Prostate gland (tissue), 2 donors: ENCODE measurements around the gene BPIFB2. TPM values are rescaled to one million over a fixed set of nuclear protein-coding genes. Genes with fewer than 3 reads are reported as not detected.

Experiments used
- DNase-seq: peaks from one replicate; pipeline ENCODE4 v3.0.0-alpha.2; 2019; ENCODE audit warnings: low spot score
- H3K27ac ChIP-seq, 2 donors: fragments of 200-600 bp; sonication (generic); 2 replicates each; pipeline ENCODE4 v1.5.1; 2017 to 2019
- H3K27me3 ChIP-seq: fragments of 200-600 bp; sonication (generic); replicated peaks from 2 replicates; pipeline ENCODE4 v1.5.1; 2019; ENCODE audit not compliant: insufficient read depth
- H3K36me3 ChIP-seq, 2 donors: fragments of 200-600 bp; sonication (generic); 1 replicate in 1 of 2; 2 replicates in 1 of 2; pipeline versions ENCODE4 v1.5.1 to v1.8.1; 2017 to 2019
- H3K4me1 ChIP-seq: fragments of 200-600 bp; sonication (generic); replicated peaks from 2 replicates; pipeline ENCODE4 v1.5.1; 2019
- H3K4me3 ChIP-seq, 2 donors: fragments of 200-600 bp; sonication (generic); 2 replicates each; pipeline ENCODE4 v1.5.1; 2017 to 2019
- H3K9me3 ChIP-seq: fragments of 200-600 bp; sonication (generic); 2 replicates; pipeline ENCODE4 v1.5.1; 2017
- CTCF ChIP-seq, 4 experiments: fragments of 200-600 bp in 2 of 4; fragments of 450-650 bp in 2 of 4; sonication (generic) in 2 of 4; IDR thresholded peaks; 1 replicate in 3 of 4; 2 replicates in 1 of 4; pipeline ENCODE4 v1.5.1; 2016 to 2019; ENCODE audit warnings: antibody characterized with exemption in 4 of 4, mild to moderate bottlenecking in 2 of 4, moderate library complexity in 2 of 4
- POLR2A ChIP-seq: fragments of 450-650 bp; IDR thresholded peaks from one replicate; pipeline ENCODE4 v1.6.1; 2016; ENCODE audit warnings: antibody characterized with exemption, mild to moderate bottlenecking
- POLR2AphosphoS5 ChIP-seq: sonication (generic); formaldehyde crosslinking; IDR thresholded peaks from one replicate; pipeline ENCODE4 v1.6.1; 2017; ENCODE audit warnings: antibody characterized with exemption
- WGBS: methylation state at CpG from one replicate; pipeline ENCODE4 v1.1.5; 2018; 5-methylcytosine and 5-hydroxymethylcytosine counted together
- intact Hi-C: fragments of 100-400 bp; cut with DNase I; formaldehyde crosslinking; loops from one replicate; pipeline ENCODE4 v1.14.2; 2022
- total RNA-seq, 2 donors: library from RNA; depleted of rRNA; stranded (reverse); fragments of >200 nt; gene quantifications; one replicate each; pipeline ENCODE4 v1.1.0, GENCODE V29; 2016

BPIFB2 gene
- total RNA-seq, 2 donors from 2014 or later, result 5.1 TPM; not detected in 1

GRCh38 chr20:33015700-33016580 is 8.4 kb downstream of the BPIFB2 start:
- TF ChIP-seq POLR2AphosphoS5 (no peak), POLR2A (no peak), CTCF (IDR thresholded peaks at IDR 0.05) (no peak)
- H3K4me3 ChIP-seq, result no peak overlapping the region
- H3K36me3 ChIP-seq, result no peaks in the 10 kb centered on the region
- no peak overlapping the region for H3K27ac ChIP-seq
- H3K27me3 ChIP-seq, result no peaks in the 10 kb centered on the region
- no peaks in the 10 kb centered on the region for H3K4me1 ChIP-seq
- intact Hi-C loops, result no loop called here
- no peak for DNase-seq
- WGBS, result 74% methylated on average over 15 of the region's 15 CpGs
- no peaks in the 10 kb centered on the region for H3K9me3 ChIP-seq

- intact Hi-C loops, result no loop called here
- no peaks in the 10 kb centered on the region for H3K36me3 ChIP-seq
- TF ChIP-seq POLR2A (no peak), POLR2AphosphoS5 (no peak), CTCF (IDR thresholded peaks at IDR 0.05) (no peak)
- no peak overlapping the region for H3K4me3 ChIP-seq
- no peak for DNase-seq
- no peaks in the 10 kb centered on the region for H3K4me1 ChIP-seq
- H3K27me3 ChIP-seq, result no peaks in the 10 kb centered on the region
- no peak overlapping the region for H3K27ac ChIP-seq
- 83% methylated on average over 7 of the region's 7 CpGs for WGBS
- no peaks in the 10 kb centered on the region for H3K9me3 ChIP-seq
These were observed 9.1 kb downstream of the BPIFB2 start for GRCh38 chr20:33016581-33017109.

- intact Hi-C loops, result no loop called here
- 92% methylated on average over 7 of the region's 7 CpGs for WGBS
- Histone ChIP-seq H3K27me3 (no peaks in the 10 kb centered on the region), H3K9me3 (no peaks in the 10 kb centered on the region), H3K4me1 (no peaks in the 10 kb centered on the region), H3K4me3 (no peak overlapping the region), H3K36me3 (no peaks in the 10 kb centered on the region), H3K27ac (no peak overlapping the region)
- no peak for DNase-seq
- TF ChIP-seq POLR2A (no peak), POLR2AphosphoS5 (no peak), CTCF (IDR thresholded peaks at IDR 0.05) (no peak)
These were observed 10.0 kb downstream of the BPIFB2 start for GRCh38 chr20:33017542-33017941.

DNA sequence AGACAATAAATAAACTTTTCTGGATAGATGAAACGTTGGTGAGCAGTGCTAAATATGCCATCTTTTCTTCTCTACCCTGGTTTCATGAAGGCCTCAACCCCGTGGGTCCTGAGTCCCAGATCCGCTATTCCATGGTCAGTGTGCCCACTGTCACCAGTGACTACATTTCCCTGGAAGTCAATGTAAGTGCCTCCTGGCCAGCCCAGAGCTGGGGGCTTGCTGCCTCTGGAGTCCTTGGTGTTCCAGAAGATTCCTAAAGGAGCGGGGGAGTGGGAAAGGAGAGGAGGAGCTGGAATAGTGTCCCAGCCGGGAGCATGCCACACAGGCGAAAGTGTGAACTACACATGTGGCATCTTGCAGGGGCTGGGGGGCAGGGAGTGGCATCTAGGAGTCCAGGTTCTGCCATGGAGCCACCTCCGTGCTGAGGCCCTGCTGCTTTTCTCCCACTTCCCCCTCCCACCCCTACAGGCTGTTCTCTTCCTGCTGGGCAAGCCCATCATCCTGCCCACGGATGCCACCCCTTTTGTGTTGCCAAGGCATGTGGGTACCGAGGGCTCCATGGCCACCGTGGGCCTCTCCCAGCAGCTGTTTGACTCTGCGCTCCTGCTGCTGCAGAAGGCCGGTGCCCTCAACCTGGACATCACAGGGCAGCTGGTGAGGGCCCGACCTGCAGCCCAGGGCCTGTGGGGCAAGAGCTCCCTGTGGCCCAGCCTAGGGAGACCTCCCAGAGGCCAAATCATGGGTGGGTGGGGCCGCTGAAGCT is 10.8 kb downstream of the BPIFB2 start:
- Histone ChIP-seq H3K9me3 (no peaks in the 10 kb centered on the region), H3K4me3 (no peak overlapping the region), H3K27me3 (no peaks in the 10 kb centered on the region), H3K36me3 (no peaks in the 10 kb centered on the region), H3K27ac (no peak overlapping the region), H3K4me1 (no peaks in the 10 kb centered on the region)
- no peak for DNase-seq
- intact Hi-C loops, result no loop called here
- TF ChIP-seq POLR2AphosphoS5 (no peak), POLR2A (no peak), CTCF (IDR thresholded peaks at IDR 0.05) (no peak)
- WGBS, result 71% methylated on average over 14 of the region's 14 CpGs
